Gastrocnemius medialis (tissue), 4 donors: ENCODE results near the gene PINK1. TPM values are rescaled to one million over a fixed set of nuclear protein-coding genes. Genes with fewer than 3 reads are reported as not detected.

ENCODE experiments used
- ATAC-seq, 2 donors: fragments of 150-250 bp; one replicate each; pipeline ENCODE4 v1.9.1; 2016
- DNase-seq, 2 donors: peaks; one replicate each; pipeline ENCODE4 v3.0.0-alpha.2; 2019
- H3K27ac ChIP-seq, 4 donors: fragments of 200-600 bp; sonication (generic); 1 replicate in 1 of 4; 2 replicates in 3 of 4; pipeline ENCODE4 v1.5.1; 2016 to 2018; ENCODE audit warnings: mild to moderate bottlenecking in 2 of 4, moderate library complexity in 1 of 4
- H3K27me3 ChIP-seq, 3 donors: fragments of 200-600 bp; sonication (generic) in 2 of 3; 1 replicate in 1 of 3; 2 replicates in 2 of 3; pipeline versions ENCODE4 v1.5.1 to v1.6.0; 2016 to 2019; ENCODE audit warnings: mild to moderate bottlenecking in 1 of 3, moderate library complexity in 1 of 3
- H3K36me3 ChIP-seq, 2 donors: fragments of 200-600 bp; sonication (generic) in 1 of 2; one replicate each; pipeline ENCODE4 v1.5.1; 2017 to 2018
- H3K4me1 ChIP-seq, 2 donors: fragments of 200-600 bp; sonication (generic) in 1 of 2; one replicate each; pipeline ENCODE4 v1.5.1; 2016 to 2017; ENCODE audit warnings: mild to moderate bottlenecking in 2 of 2
- H3K4me3 ChIP-seq, 4 donors: fragments of 200-600 bp; sonication (generic) in 3 of 4; 1 replicate in 1 of 4; 2 replicates in 3 of 4; pipeline ENCODE4 v1.5.1; 2016 to 2019; ENCODE audit warnings: mild to moderate bottlenecking in 2 of 4
- H3K9me3 ChIP-seq, 3 donors: fragments of 200-600 bp; sonication (generic) in 2 of 3; 1 replicate in 1 of 3; 2 replicates in 2 of 3; pipeline ENCODE4 v1.5.1; 2016 to 2019
- CTCF ChIP-seq, 5 experiments: fragments of 450-650 bp in 3 of 5; fragments of 200-600 bp in 2 of 5; sonication (generic) in 2 of 5; IDR thresholded peaks in 4 of 5; conservative IDR thresholded peaks in 1 of 5; 1 replicate in 4 of 5; 2 replicates in 1 of 5; pipeline ENCODE4 v1.5.1; 2016 to 2019; ENCODE audit warnings: antibody characterized with exemption in 5 of 5, mild to moderate bottlenecking in 3 of 5, moderate library complexity in 3 of 5
- POLR2A ChIP-seq, 2 donors: fragments of 450-650 bp; IDR thresholded peaks; one replicate each; pipeline ENCODE4 v1.6.1; 2017; ENCODE audit warnings: antibody characterized with exemption in 2 of 2, mild to moderate bottlenecking in 2 of 2, moderate library complexity in 2 of 2
- in situ Hi-C, 4 donors: fragments of 200-750 bp; cut with MboI; loops; one replicate each; pipeline versions ENCODE4 v1.15.0 to v1.8.0; 2017; ENCODE audit warnings: low sequenced_read_pairs in 4 of 4
- intact Hi-C: fragments of 100-400 bp; cut with DNase I; formaldehyde crosslinking; loops from one replicate; pipeline ENCODE4 v1.15.1; 2023; ENCODE audit warnings: low total_unique reads
- total RNA-seq, 4 donors: library from RNA; depleted of rRNA; stranded (reverse); fragments of >200 nt; gene quantifications; one replicate each; pipeline versions ENCODE4 v1.1.0 to v1.2.3, GENCODE V29; 2016

The PINK1 gene
- total RNA-seq, 4 donors from 2014 or later, result 376 to 478 (median 414) TPM

- H3K36me3 ChIP-seq, result no peaks in the 10 kb centered on the region
- H3K4me3 ChIP-seq, result no peak overlapping the region
- peak; percentile 21 to 63 for ATAC-seq
- peaks cover 6 to 12% of the 10 kb centered on the region in 2 donors for H3K4me1 ChIP-seq
- intact Hi-C loops, result loop anchor here (5.0 kb wide), 1 partner anchor 293 kb away; no protein-coding TSS in a partner anchor
- no peaks in the 10 kb centered on the region for H3K9me3 ChIP-seq
- DNase-seq, result peak; percentile 38 to 72
- H3K27me3 ChIP-seq, result no peaks in the 10 kb centered on the region
- TF ChIP-seq POLR2A (IDR thresholded peaks at IDR 0.05), result no peak
- TF ChIP-seq CTCF (IDR thresholded peaks at IDR 0.05 in 4 of 5, conservative IDR thresholded peaks at IDR 0.05 in 1 of 5), result no peak
- in situ Hi-C loops, result loop anchor here (5.0 to 25.0 kb wide), 3 partner anchors 493 to 663 kb away; no protein-coding TSS in a partner anchor
- H3K27ac ChIP-seq, result peak overlapping the region in 1 of 4 donors; percentile 7
Observed at GRCh38 chr1:20699558-20699957, 66.3 kb downstream of the PINK1 start.

GRCh38 chr1:20700636-20701215 is 67.5 kb downstream of the PINK1 start:
- H3K27ac ChIP-seq, result no peak overlapping the region
- intact Hi-C loops (no loop called here), in situ Hi-C loops (loop anchor here in 1 of 4 donors (25.0 kb wide), 1 partner anchor 662 kb away; no protein-coding TSS in a partner anchor)
- H3K36me3 ChIP-seq, result no peaks in the 10 kb centered on the region
- DNase-seq, result no peak
- TF ChIP-seq POLR2A (IDR thresholded peaks at IDR 0.05) (no peak), CTCF (IDR thresholded peaks at IDR 0.05 in 4 of 5, conservative IDR thresholded peaks at IDR 0.05 in 1 of 5) (no peak)
- ATAC-seq, result no peak
- no peaks in the 10 kb centered on the region for H3K9me3 ChIP-seq
- no peaks in the 10 kb centered on the region for H3K27me3 ChIP-seq
- H3K4me1 ChIP-seq, result peaks cover 6 to 12% of the 10 kb centered on the region in 2 donors
- H3K4me3 ChIP-seq, result no peak overlapping the region

Other genes starting within 250 kb of the PINK1 start
- 1 to 10 TPM; 1.3 to 2.5 (median 1.5) TPM for gene CAMK2N1, start 147.2 kb upstream of the PINK1 start, total RNA-seq
- 10 to 100 TPM; 32.8 to 44.5 (median 38.8) TPM for gene MUL1, start 125.3 kb upstream of the PINK1 start, total RNA-seq
- gene FAM43B, start 80.9 kb upstream of the PINK1 start, total RNA-seq, result under 1 TPM in 2 of 4 donors, not detected in 2; 0.09 to 0.10 TPM
- gene CDA, start 44.4 kb upstream of the PINK1 start, total RNA-seq, result 1 to 10 TPM in 3 of 4 donors, under 1 TPM in 1; 0.71 to 1.7 (median 1.2) TPM
- gene DDOST, start 27.9 kb downstream of the PINK1 start, total RNA-seq, result 100 to 1,000 TPM in 2 of 4 donors, 10 to 100 TPM in 2; 63.0 to 110 (median 99.8) TPM
- 1 to 10 TPM; 2.6 to 3.8 (median 3.0) TPM for gene KIF17, start 84.5 kb downstream of the PINK1 start, total RNA-seq
- gene SH2D5, start 99.2 kb downstream of the PINK1 start, total RNA-seq, result under 1 TPM in 1 of 4 donors, not detected in 3; 0.53 TPM
- 100 to 1,000 TPM in 2 of 4 donors, 10 to 100 TPM in 2; 73.9 to 121 (median 108) TPM for gene HP1BP3, start 153.8 kb downstream of the PINK1 start, total RNA-seq